HepG2 (cell line): ENCODE measurements around the gene FCMR.

Experiments used
- AGO2 ChIP-seq: fragments of 200-400 bp; formaldehyde crosslinking; optimal IDR thresholded peaks from 2 replicates; pipeline ENCODE3; 2017; ENCODE audit warnings: mild to moderate bottlenecking, low read depth, low read length, moderate library complexity
- ELF4 ChIP-seq: sonication (generic); formaldehyde crosslinking; IDR thresholded peaks from 2 replicates; pipeline ENCODE4 v1.5.0; 2020; ENCODE audit warnings: missing genetic modification reagents, mild to moderate bottlenecking, moderate library complexity, borderline replicate concordance
- HDAC2 ChIP-seq: sonication (generic); formaldehyde crosslinking; IDR thresholded peaks from 2 replicates; pipeline ENCODE4 v1.4.0; 2020; ENCODE audit warnings: missing genetic modification reagents
- MZF1 ChIP-seq: sonication (generic); formaldehyde crosslinking; IDR thresholded peaks from 2 replicates; pipeline ENCODE4 v1.8.1; 2023; ENCODE audit warnings: mild to moderate bottlenecking, missing genetic modification reagents, borderline replicate concordance
- NBN ChIP-seq: fragments of 450-650 bp; conservative IDR thresholded peaks from 2 replicates; pipeline ENCODE4 v1.6.1; 2017
- NFIC ChIP-seq: IDR thresholded peaks from 2 replicates; pipeline ENCODE4 v1.6.1; 2012; ENCODE audit warnings: mild to moderate bottlenecking, low read length, inconsistent platforms
- POLR2A ChIP-seq, 2 experiments: IDR thresholded peaks; 2 replicates each; pipeline ENCODE4 v1.6.1; 2011; ENCODE audit warnings: low read depth in 2 of 2, low read length in 2 of 2, mild to moderate bottlenecking in 1 of 2, moderate library complexity in 1 of 2; ENCODE audit not compliant: insufficient read depth in 1 of 2
- RAD51 ChIP-seq: fragments of 450-650 bp; IDR thresholded peaks from 2 replicates; pipeline ENCODE4 v1.6.1; 2016; ENCODE audit warnings: borderline replicate concordance
- SMAD1 ChIP-seq: sonication (generic); formaldehyde crosslinking; IDR thresholded peaks from 2 replicates; pipeline ENCODE4 v1.4.0; 2020; ENCODE audit warnings: missing genetic modification reagents, low read depth, mild to moderate bottlenecking, borderline replicate concordance
- XRCC5 ChIP-seq: fragments of 200-400 bp; formaldehyde crosslinking; optimal IDR thresholded peaks from 2 replicates; pipeline ENCODE3; 2017; ENCODE audit warnings: mild to moderate bottlenecking, low read length
- ZMYM3 ChIP-seq: sonication (generic); formaldehyde crosslinking; IDR thresholded peaks from 2 replicates; pipeline ENCODE4 v1.5.1; 2020; ENCODE audit warnings: mild to moderate bottlenecking, missing genetic modification reagents
- TF ChIP-seq, protein P1 (sequence below): sonication (generic); formaldehyde crosslinking; IDR thresholded peaks from 2 replicates; pipeline ENCODE4 v1.5.1; 2020; ENCODE audit warnings: mild to moderate bottlenecking, missing genetic modification reagents, borderline replicate concordance
- TF ChIP-seq, protein P2 (sequence below): sonication (generic); formaldehyde crosslinking; IDR thresholded peaks from 2 replicates; pipeline ENCODE4 v1.5.0; 2020; ENCODE audit warnings: mild to moderate bottlenecking, missing genetic modification reagents, moderate library complexity

DNA sequence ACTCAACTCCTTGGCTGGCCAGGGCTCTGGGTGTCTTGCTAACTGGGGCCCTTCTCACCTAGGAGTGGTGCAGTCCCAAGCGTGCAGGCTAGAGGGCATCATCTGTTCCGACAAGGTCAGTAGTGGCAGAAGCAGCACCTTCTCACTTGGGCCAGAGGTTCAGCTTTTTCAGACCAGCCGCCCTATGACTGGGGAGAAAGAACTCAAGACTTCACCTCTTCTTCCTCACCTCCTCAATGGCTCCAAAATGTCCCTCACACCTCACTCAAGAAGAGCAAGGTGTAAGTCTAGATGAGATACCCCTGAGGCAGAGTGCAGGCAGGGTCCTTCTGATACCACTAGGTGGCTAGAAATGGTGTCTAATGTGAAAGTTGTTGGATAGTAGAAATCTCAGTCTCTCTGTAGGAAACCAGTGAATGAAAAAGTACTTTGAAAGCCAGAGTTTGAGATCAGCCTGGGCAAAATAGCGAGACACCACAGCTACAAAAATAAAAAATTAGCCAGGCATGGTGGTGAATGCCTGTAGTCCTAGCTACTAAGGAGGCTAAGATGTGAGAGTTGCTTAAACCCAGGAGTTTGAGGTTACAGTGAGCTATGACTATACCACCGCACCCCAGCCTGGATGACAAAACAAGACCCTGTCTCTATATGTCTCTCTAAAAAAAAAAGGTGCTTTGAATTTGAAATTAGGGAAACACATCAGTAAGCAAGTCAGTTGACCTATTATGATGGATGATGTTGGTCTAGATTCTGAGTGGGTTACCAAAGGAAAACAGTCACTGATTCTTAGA lies 64.9 kb downstream of the FCMR start:
- TF ChIP-seq RAD51 (no peak), HDAC2 (CRISPR knock-in tag) (no peak), NFIC (no peak), ELF4 (no peak), AGO2 (no peak), SMAD1 (CRISPR knock-in tag) (no peak), MZF1 (CRISPR knock-in tag) (no peak), XRCC5 (no peak), POLR2A (IDR thresholded peaks at IDR 0.05; ENCODE audit: insufficient read depth in 1 of 2, low read depth in 2 of 2, low read length in 2 of 2) (no peak), NBN (no peak), ZMYM3 (CRISPR knock-in tag) (no peak)
- TF ChIP-seq, protein P1, sequence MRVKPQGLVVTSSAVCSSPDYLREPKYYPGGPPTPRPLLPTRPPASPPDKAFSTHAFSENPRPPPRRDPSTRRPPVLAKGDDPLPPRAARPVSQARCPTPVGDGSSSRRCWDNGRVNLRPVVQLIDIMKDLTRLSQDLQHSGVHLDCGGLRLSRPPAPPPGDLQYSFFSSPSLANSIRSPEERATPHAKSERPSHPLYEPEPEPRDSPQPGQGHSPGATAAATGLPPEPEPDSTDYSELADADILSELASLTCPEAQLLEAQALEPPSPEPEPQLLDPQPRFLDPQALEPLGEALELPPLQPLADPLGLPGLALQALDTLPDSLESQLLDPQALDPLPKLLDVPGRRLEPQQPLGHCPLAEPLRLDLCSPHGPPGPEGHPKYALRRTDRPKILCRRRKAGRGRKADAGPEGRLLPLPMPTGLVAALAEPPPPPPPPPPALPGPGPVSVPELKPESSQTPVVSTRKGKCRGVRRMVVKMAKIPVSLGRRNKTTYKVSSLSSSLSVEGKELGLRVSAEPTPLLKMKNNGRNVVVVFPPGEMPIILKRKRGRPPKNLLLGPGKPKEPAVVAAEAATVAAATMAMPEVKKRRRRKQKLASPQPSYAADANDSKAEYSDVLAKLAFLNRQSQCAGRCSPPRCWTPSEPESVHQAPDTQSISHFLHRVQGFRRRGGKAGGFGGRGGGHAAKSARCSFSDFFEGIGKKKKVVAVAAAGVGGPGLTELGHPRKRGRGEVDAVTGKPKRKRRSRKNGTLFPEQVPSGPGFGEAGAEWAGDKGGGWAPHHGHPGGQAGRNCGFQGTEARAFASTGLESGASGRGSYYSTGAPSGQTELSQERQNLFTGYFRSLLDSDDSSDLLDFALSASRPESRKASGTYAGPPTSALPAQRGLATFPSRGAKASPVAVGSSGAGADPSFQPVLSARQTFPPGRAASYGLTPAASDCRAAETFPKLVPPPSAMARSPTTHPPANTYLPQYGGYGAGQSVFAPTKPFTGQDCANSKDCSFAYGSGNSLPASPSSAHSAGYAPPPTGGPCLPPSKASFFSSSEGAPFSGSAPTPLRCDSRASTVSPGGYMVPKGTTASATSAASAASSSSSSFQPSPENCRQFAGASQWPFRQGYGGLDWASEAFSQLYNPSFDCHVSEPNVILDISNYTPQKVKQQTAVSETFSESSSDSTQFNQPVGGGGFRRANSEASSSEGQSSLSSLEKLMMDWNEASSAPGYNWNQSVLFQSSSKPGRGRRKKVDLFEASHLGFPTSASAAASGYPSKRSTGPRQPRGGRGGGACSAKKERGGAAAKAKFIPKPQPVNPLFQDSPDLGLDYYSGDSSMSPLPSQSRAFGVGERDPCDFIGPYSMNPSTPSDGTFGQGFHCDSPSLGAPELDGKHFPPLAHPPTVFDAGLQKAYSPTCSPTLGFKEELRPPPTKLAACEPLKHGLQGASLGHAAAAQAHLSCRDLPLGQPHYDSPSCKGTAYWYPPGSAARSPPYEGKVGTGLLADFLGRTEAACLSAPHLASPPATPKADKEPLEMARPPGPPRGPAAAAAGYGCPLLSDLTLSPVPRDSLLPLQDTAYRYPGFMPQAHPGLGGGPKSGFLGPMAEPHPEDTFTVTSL, result no peak
- TF ChIP-seq, protein P2, sequence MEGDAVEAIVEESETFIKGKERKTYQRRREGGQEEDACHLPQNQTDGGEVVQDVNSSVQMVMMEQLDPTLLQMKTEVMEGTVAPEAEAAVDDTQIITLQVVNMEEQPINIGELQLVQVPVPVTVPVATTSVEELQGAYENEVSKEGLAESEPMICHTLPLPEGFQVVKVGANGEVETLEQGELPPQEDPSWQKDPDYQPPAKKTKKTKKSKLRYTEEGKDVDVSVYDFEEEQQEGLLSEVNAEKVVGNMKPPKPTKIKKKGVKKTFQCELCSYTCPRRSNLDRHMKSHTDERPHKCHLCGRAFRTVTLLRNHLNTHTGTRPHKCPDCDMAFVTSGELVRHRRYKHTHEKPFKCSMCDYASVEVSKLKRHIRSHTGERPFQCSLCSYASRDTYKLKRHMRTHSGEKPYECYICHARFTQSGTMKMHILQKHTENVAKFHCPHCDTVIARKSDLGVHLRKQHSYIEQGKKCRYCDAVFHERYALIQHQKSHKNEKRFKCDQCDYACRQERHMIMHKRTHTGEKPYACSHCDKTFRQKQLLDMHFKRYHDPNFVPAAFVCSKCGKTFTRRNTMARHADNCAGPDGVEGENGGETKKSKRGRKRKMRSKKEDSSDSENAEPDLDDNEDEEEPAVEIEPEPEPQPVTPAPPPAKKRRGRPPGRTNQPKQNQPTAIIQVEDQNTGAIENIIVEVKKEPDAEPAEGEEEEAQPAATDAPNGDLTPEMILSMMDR (CRISPR knock-in tag), result peak; percentile 20; the same call in 1 of the 2 replicates
